Measurements from ENCODE around the gene RNF212.

- TF ChIP-seq CTCF (IDR thresholded peaks at IDR 0.05; ENCODE audit: poor library complexity): no peak
- TF ChIP-seq EZH2 (IDR thresholded peaks at IDR 0.05; ENCODE audit: borderline replicate concordance): no peak
Observed at GRCh38 chr4:1061760-1062159, 51.6 kb downstream of the RNF212 start.
